Astrocyte of the spinal cord (primary cell): Measurements from ENCODE around the gene NDUFB7.
"Not testable (repeated sequence)": the region's sequence is repeated elsewhere in the genome, so short reads cannot be mapped to it uniquely, and the experiment has no call there.

Experiments
- DNase-seq: peaks from one replicate; pipeline ENCODE4 v3.0.0; 2011; ENCODE audit warnings: low read depth, low spot score
- H3K4me3 ChIP-seq: 2 replicates; pipeline ENCODE4 v1.5.1; 2011; ENCODE audit warnings: low read depth, mild to moderate bottlenecking, low read length, moderate library complexity
- CTCF ChIP-seq: IDR thresholded peaks from 2 replicates; pipeline ENCODE4 v1.5.1; 2012; ENCODE audit warnings: low read depth, mild to moderate bottlenecking, low read length, inconsistent platforms
- in situ Hi-C: cut with HindIII; loops from 2 replicates; pipeline ENCODE4 v1.10.0; 2017; ENCODE audit warnings: low sequenced_read_pairs

NDUFB7 gene

GRCh38 chr19:14611051-14611450, 39.2 kb upstream of the NDUFB7 start:
- DNase-seq, result no peak
- H3K4me3 ChIP-seq, result no peak overlapping the region
- in situ Hi-C loops, result no loop called here
- TF ChIP-seq CTCF, result no peak

GRCh38 chr19:14606627-14607026, 34.8 kb upstream of the NDUFB7 start:
- H3K4me3 ChIP-seq, result no peak overlapping the region
- in situ Hi-C loops, result no loop called here
- TF ChIP-seq CTCF, result no peak
- no peak for DNase-seq

- in situ Hi-C loops, result no loop called here
- DNase-seq, result no peak
- H3K4me3 ChIP-seq, result no peak overlapping the region
- TF ChIP-seq CTCF, result no peak
Measured at GRCh38 chr19:14603990-14604387, 32.1 kb upstream of the NDUFB7 start.

GRCh38 chr19:14599548-14600147, 27.8 kb upstream of the NDUFB7 start:
- H3K4me3 ChIP-seq, result no peak overlapping the region
- DNase-seq, result no peak
- in situ Hi-C loops, result no loop called here
- no peak for TF ChIP-seq CTCF

GRCh38 chr19:14595558-14595957, 23.7 kb upstream of the NDUFB7 start:
- in situ Hi-C loops, result no loop called here
- no peak overlapping the region for H3K4me3 ChIP-seq
- TF ChIP-seq CTCF, result no peak
- DNase-seq, result no peak

GRCh38 chr19:14589433-14589832, 17.6 kb upstream of the NDUFB7 start:
- DNase-seq, in situ Hi-C loops: not testable (repeated sequence)

GRCh38 chr19:14585187-14585586, 13.3 kb upstream of the NDUFB7 start:
- in situ Hi-C loops, H3K4me3 ChIP-seq: not testable (repeated sequence)
- peak; percentile 22 for DNase-seq

More at GRCh38 chr19:14589433-14589832, 17.6 kb upstream of the NDUFB7 start:
- not testable (repeated sequence) for H3K4me3 ChIP-seq

- DNase-seq, H3K4me3 ChIP-seq, in situ Hi-C loops: not testable (repeated sequence)
Measured at GRCh38 chr19:14584372-14584771, 12.5 kb upstream of the NDUFB7 start.
